ENCODE results near the gene RNFT1. TPM values are rescaled to one million over a fixed set of nuclear protein-coding genes. Genes with fewer than 3 reads are reported as not detected.
"Not testable (repeated sequence)": the region's sequence is repeated elsewhere in the genome, so short reads cannot be mapped to it uniquely, and the experiment has no call there.

Gene RNFT1
- total RNA-seq, 1 experiment from 2014 or later, result 18.1 TPM

- H3K36me3 ChIP-seq (ENCODE audit: low read depth, low read length), result no peaks in the 10 kb centered on the region
- H3K9me2 ChIP-seq (replicated peaks; ENCODE audit: low read length), result no peaks in the 10 kb centered on the region
- H4K20me1 ChIP-seq (ENCODE audit: low read length), result no peaks in the 10 kb centered on the region
- H3K4me2 ChIP-seq (ENCODE audit: low read length), result peak overlapping the region; percentile 94
- POLR2A ChIA-PET (ENCODE audit: unreplicated experiment), result no interaction called here
- no TSS peak for BruUV-seq (replicated peaks)
- CTCF ChIA-PET, result no interaction called here
- H2AFZ ChIP-seq (ENCODE audit: low read length), result no peak overlapping the region
- no peak overlapping the region for H3K27ac ChIP-seq (ENCODE audit: low read length)
- H3K79me2 ChIP-seq (ENCODE audit: low read length), result peaks cover 6% of the 10 kb centered on the region
- H3K9me3 ChIP-seq (ENCODE audit: low read length), result no peaks in the 10 kb centered on the region
- intact Hi-C loops (cut with micrococcal nuclease), result no loop called here
- TF ChIP-seq EZH2 (IDR thresholded peaks at IDR 0.05; ENCODE audit: low read length, unreplicated experiment), result no peak
- TF ChIP-seq EZH2phosphoT487 (IDR thresholded peaks at IDR 0.05; ENCODE audit: borderline replicate concordance, low read length), result no peak
- TF ChIP-seq, protein P1, sequence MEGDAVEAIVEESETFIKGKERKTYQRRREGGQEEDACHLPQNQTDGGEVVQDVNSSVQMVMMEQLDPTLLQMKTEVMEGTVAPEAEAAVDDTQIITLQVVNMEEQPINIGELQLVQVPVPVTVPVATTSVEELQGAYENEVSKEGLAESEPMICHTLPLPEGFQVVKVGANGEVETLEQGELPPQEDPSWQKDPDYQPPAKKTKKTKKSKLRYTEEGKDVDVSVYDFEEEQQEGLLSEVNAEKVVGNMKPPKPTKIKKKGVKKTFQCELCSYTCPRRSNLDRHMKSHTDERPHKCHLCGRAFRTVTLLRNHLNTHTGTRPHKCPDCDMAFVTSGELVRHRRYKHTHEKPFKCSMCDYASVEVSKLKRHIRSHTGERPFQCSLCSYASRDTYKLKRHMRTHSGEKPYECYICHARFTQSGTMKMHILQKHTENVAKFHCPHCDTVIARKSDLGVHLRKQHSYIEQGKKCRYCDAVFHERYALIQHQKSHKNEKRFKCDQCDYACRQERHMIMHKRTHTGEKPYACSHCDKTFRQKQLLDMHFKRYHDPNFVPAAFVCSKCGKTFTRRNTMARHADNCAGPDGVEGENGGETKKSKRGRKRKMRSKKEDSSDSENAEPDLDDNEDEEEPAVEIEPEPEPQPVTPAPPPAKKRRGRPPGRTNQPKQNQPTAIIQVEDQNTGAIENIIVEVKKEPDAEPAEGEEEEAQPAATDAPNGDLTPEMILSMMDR (conservative IDR thresholded peaks at IDR 0.05; ENCODE audit: low read depth, low read length), result no peak
- H3K27me3 ChIP-seq (ENCODE audit: low read length), result no peaks in the 10 kb centered on the region
- H3K4me3 ChIP-seq (ENCODE audit: low read length), result no peak overlapping the region
- H3K4me1 ChIP-seq (ENCODE audit: insufficient read depth, low read length), result peaks cover 17% of the 10 kb centered on the region
- DNase-seq, result no peak
- H3F3A ChIP-seq (ENCODE audit: low read length, unreplicated experiment), result no peaks in the 10 kb centered on the region
- no peak overlapping the region for H3K9ac ChIP-seq (ENCODE audit: low read length)
- ATAC-seq, result no peak
Observed at GRCh38 chr17:59962739-59963318, 1.7 kb downstream of the RNFT1 start.

DNA sequence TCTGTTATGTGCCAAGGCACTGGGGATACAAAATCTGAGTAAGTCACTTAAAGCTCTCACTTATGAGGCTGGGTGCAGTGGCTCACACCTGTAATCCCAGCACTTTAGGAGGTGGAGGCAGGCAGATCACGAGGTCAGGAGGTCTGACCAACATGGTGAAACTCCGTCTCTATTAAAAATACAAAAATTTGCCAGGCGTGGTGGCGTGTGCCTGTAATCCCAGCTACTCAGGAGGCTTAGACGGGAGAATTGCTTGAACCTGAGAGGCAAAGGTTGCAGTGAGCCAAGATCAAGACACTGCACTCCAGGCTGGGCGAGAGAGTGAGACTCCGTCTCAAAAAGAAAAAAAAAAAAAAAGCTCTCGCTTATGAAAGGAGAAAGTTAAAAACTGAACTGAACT lies 5.0 kb downstream of the RNFT1 start:
- H3K4me2 ChIP-seq (ENCODE audit: low read length); BruUV-seq (replicated peaks); H3K9me3 ChIP-seq (ENCODE audit: low read length); H3K27ac ChIP-seq (ENCODE audit: low read length); ATAC-seq; H2AFZ ChIP-seq (ENCODE audit: low read length); POLR2A ChIA-PET (ENCODE audit: unreplicated experiment); H3K9me2 ChIP-seq (replicated peaks; ENCODE audit: low read length); intact Hi-C loops (cut with micrococcal nuclease); H3K27me3 ChIP-seq (ENCODE audit: low read length); H3K9ac ChIP-seq (ENCODE audit: low read length); H3K79me2 ChIP-seq (ENCODE audit: low read length); DNase-seq; H4K20me1 ChIP-seq (ENCODE audit: low read length); CTCF ChIA-PET; H3F3A ChIP-seq (ENCODE audit: low read length, unreplicated experiment); H3K4me3 ChIP-seq (ENCODE audit: low read length); H3K36me3 ChIP-seq (ENCODE audit: low read depth, low read length): not testable (repeated sequence)
- H3K4me1 ChIP-seq (ENCODE audit: insufficient read depth, low read length), result peaks cover 11% of the 10 kb centered on the region; the same call in 1 of the 2 replicates

GRCh38 chr17:59954856-59955255 lies 9.7 kb downstream of the RNFT1 start:
- no peaks in the 10 kb centered on the region for H3K9me3 ChIP-seq (ENCODE audit: low read length)
- H2AFZ ChIP-seq (ENCODE audit: low read length), result no peak overlapping the region
- intact Hi-C loops (cut with micrococcal nuclease), result no loop called here
- H3K4me1 ChIP-seq (ENCODE audit: insufficient read depth, low read length), result no peaks in the 10 kb centered on the region
- no peaks in the 10 kb centered on the region for H3K27me3 ChIP-seq (ENCODE audit: low read length)
- H3K27ac ChIP-seq (ENCODE audit: low read length), result no peak overlapping the region
- H4K20me1 ChIP-seq (ENCODE audit: low read length), result no peaks in the 10 kb centered on the region
- H3F3A ChIP-seq (ENCODE audit: low read length, unreplicated experiment), result no peaks in the 10 kb centered on the region
- POLR2A ChIA-PET (ENCODE audit: unreplicated experiment), result no interaction called here
- ATAC-seq (no peak), DNase-seq (no peak)
- H3K36me3 ChIP-seq (ENCODE audit: low read depth, low read length), result peaks cover 4% of the 10 kb centered on the region
- CTCF ChIA-PET, result no interaction called here
- no peak overlapping the region for H3K9ac ChIP-seq (ENCODE audit: low read length)
- no peaks in the 10 kb centered on the region for H3K79me2 ChIP-seq (ENCODE audit: low read length)
- H3K4me2 ChIP-seq (ENCODE audit: low read length), result no peak overlapping the region
- no TSS peak for BruUV-seq (replicated peaks)
- TF ChIP-seq, protein P1 (conservative IDR thresholded peaks at IDR 0.05; ENCODE audit: low read depth, low read length), result no peak
- TF ChIP-seq EZH2 (IDR thresholded peaks at IDR 0.05; ENCODE audit: low read length, unreplicated experiment), result no peak
- TF ChIP-seq EZH2phosphoT487 (IDR thresholded peaks at IDR 0.05; ENCODE audit: borderline replicate concordance, low read length), result no peak
- no peak overlapping the region for H3K4me3 ChIP-seq (ENCODE audit: low read length)
- no peaks in the 10 kb centered on the region for H3K9me2 ChIP-seq (replicated peaks; ENCODE audit: low read length)
